Activated effector memory CD4-positive, alpha-beta T cell treated with Interleukin-2 at 50 U/mL for 16 hours (primary cell): ENCODE data around the gene AP5Z1.
A peak's percentile ranks its signal among the peaks of the same experiment; 100 is the strongest.

Source experiments
- DNase-seq: peaks from one replicate; pipeline ENCODE4 v3.0.0-alpha.2; 2020

Gene AP5Z1

GRCh38 chr7:4775250-4775847 is at the start of gene AP5Z1:
TSS of gene AP5Z1 (plus strand) at chr7:4775623. CDS start at chr7:4775716, 93 bp downstream.
- peak; percentile 93 for DNase-seq

GRCh38 chr7:4725850-4726450 is 49.5 kb upstream of the AP5Z1 start:
- no peak for DNase-seq

- DNase-seq, result no peak
Observed at GRCh38 chr7:4726566-4726965, 48.9 kb upstream of the AP5Z1 start.

GRCh38 chr7:4727914-4728705 is 47.3 kb upstream of the AP5Z1 start:
- no peak for DNase-seq

GRCh38 chr7:4729266-4729665 is 46.2 kb upstream of the AP5Z1 start:
- no peak for DNase-seq

GRCh38 chr7:4730276-4730675 is 45.1 kb upstream of the AP5Z1 start:
- no peak for DNase-seq

GRCh38 chr7:4730971-4731370 is 44.5 kb upstream of the AP5Z1 start:
- DNase-seq, result no peak

- DNase-seq, result no peak
Observed at GRCh38 chr7:4731803-4732202, 43.6 kb upstream of the AP5Z1 start.

GRCh38 chr7:4733936-4734528 is 41.4 kb upstream of the AP5Z1 start:
- DNase-seq, result no peak

GRCh38 chr7:4734587-4735345 is 40.7 kb upstream of the AP5Z1 start:
- DNase-seq, result no peak

GRCh38 chr7:4737300-4737699 is 38.1 kb upstream of the AP5Z1 start:
- no peak for DNase-seq

GRCh38 chr7:4738711-4739527 is 36.5 kb upstream of the AP5Z1 start:
- peak; percentile 7 for DNase-seq

GRCh38 chr7:4739528-4739992 is 35.9 kb upstream of the AP5Z1 start:
- peak; percentile 15 for DNase-seq

- no peak for DNase-seq
Observed at GRCh38 chr7:4740796-4741195, 34.6 kb upstream of the AP5Z1 start.

GRCh38 chr7:4742051-4742573 is 33.3 kb upstream of the AP5Z1 start:
- DNase-seq, result no peak

- DNase-seq, result no peak
Observed at GRCh38 chr7:4742852-4743251, 32.6 kb upstream of the AP5Z1 start.

GRCh38 chr7:4744391-4745264 is 30.8 kb upstream of the AP5Z1 start:
- DNase-seq, result peak; percentile 68

- DNase-seq, result no peak
Observed at GRCh38 chr7:4745265-4745919, 30.0 kb upstream of the AP5Z1 start.

GRCh38 chr7:4745971-4746919 is 29.2 kb upstream of the AP5Z1 start:
- no peak for DNase-seq
